HG03469 (cell line): ENCODE measurements around the gene MORF4L2.

Experiments
- ATAC-seq: cut with Tn5 transposase; IDR thresholded peaks from one replicate; pipeline ENCODE4 v1.9.1; 2021; ENCODE audit warnings: mild to moderate bottlenecking, moderate library complexity, moderate number of reproducible peaks; ENCODE audit not compliant: unreplicated experiment

Gene MORF4L2

GRCh38 chrX:103686199-103687072 lies at the start of gene MORF4L2:
Gene MORF4L2 (minus strand): TSS chrX:103686699. CDS start chrX:103677027, 9,672 bp downstream.
- ATAC-seq = peak; percentile 93

GRCh38 chrX:103734125-103734760 lies 47.7 kb upstream of the MORF4L2 start:
- no peak for ATAC-seq

- no peak for ATAC-seq
Observed at GRCh38 chrX:103733017-103733416, 46.5 kb upstream of the MORF4L2 start.

GRCh38 chrX:103730796-103731493 lies 44.4 kb upstream of the MORF4L2 start:
- no peak for ATAC-seq

GRCh38 chrX:103730147-103730795 lies 43.8 kb upstream of the MORF4L2 start:
- no peak for ATAC-seq

- ATAC-seq = no peak
Observed at GRCh38 chrX:103729015-103729414, 42.5 kb upstream of the MORF4L2 start.

GRCh38 chrX:103727115-103727514 lies 40.6 kb upstream of the MORF4L2 start:
- no peak for ATAC-seq

- no peak for ATAC-seq
Observed at GRCh38 chrX:103726477-103726876, 40.0 kb upstream of the MORF4L2 start.

GRCh38 chrX:103722505-103722904 lies 36.0 kb upstream of the MORF4L2 start:
- no peak for ATAC-seq

- ATAC-seq = no peak
Observed at GRCh38 chrX:103718120-103718519, 31.6 kb upstream of the MORF4L2 start.

- ATAC-seq = no peak
Observed at GRCh38 chrX:103716962-103717361, 30.5 kb upstream of the MORF4L2 start.

GRCh38 chrX:103710609-103711008 lies 24.1 kb upstream of the MORF4L2 start, which contains the start of gene TMEM31:
Gene TMEM31 (plus strand): TSS chrX:103710909. CDS start chrX:103712259, 1,350 bp downstream.
- ATAC-seq = no peak

- no peak for ATAC-seq
Observed at GRCh38 chrX:103704863-103705262, 18.4 kb upstream of the MORF4L2 start.

- no peak for ATAC-seq
Observed at GRCh38 chrX:103699243-103699642, 12.7 kb upstream of the MORF4L2 start.

GRCh38 chrX:103697687-103698086 lies 11.2 kb upstream of the MORF4L2 start:
- no peak for ATAC-seq

GRCh38 chrX:103691059-103691458 lies 4.6 kb upstream of the MORF4L2 start:
- no peak for ATAC-seq

GRCh38 chrX:103688946-103689345 lies 2.4 kb upstream of the MORF4L2 start:
- no peak for ATAC-seq

- ATAC-seq = no peak
Observed at GRCh38 chrX:103687696-103688201, 1.2 kb upstream of the MORF4L2 start.

GRCh38 chrX:103687073-103687695 lies 685 bp upstream of the MORF4L2 start:
- ATAC-seq = peak; percentile 18

GRCh38 chrX:103685396-103685795 lies 1.1 kb downstream of the MORF4L2 start:
- no peak for ATAC-seq
